Thyroid gland (tissue), 4 donors: ENCODE measurements around the gene ETV3. TPM values are rescaled to one million over a fixed set of nuclear protein-coding genes. Genes with fewer than 3 reads are reported as not detected.

ENCODE experiments used
- DNase-seq, 2 donors: peaks; one replicate each; pipeline ENCODE4 v3.0.0-alpha.2; 2019
- H3K27ac ChIP-seq, 3 donors: fragments of 200-600 bp; sonication (generic); 1 replicate in 2 of 3; 2 replicates in 1 of 3; pipeline ENCODE4 v1.5.1; 2016 to 2019; ENCODE audit warnings: mild to moderate bottlenecking in 1 of 3, moderate library complexity in 1 of 3
- H3K27me3 ChIP-seq: fragments of 200-600 bp; sonication (generic); one replicate; pipeline ENCODE4 v1.5.1; 2019
- H3K36me3 ChIP-seq, 2 donors: fragments of 200-600 bp; sonication (generic); one replicate each; pipeline ENCODE4 v1.5.1; 2016 to 2019
- H3K4me1 ChIP-seq, 2 donors: fragments of 200-600 bp; sonication (generic); one replicate each; pipeline ENCODE4 v1.5.1; 2017 to 2019
- H3K4me3 ChIP-seq, 3 donors: fragments of 200-600 bp; sonication (generic); replicated peaks in 1 of 3; 1 replicate in 2 of 3; 2 replicates in 1 of 3; pipeline ENCODE4 v1.5.1; 2016; ENCODE audit warnings: mild to moderate bottlenecking in 1 of 3
- H3K9me3 ChIP-seq: fragments of 200-600 bp; sonication (generic); one replicate; pipeline ENCODE4 v1.5.1; 2017
- CTCF ChIP-seq, 6 experiments: fragments of 200-600 bp in 3 of 6; fragments of 450-650 bp in 3 of 6; sonication (generic) in 3 of 6; IDR thresholded peaks; one replicate each; pipeline ENCODE4 v1.5.1; 2016 to 2019; ENCODE audit warnings: antibody characterized with exemption in 6 of 6, mild to moderate bottlenecking in 2 of 6, inconsistent platforms in 1 of 6, moderate library complexity in 1 of 6
- POLR2A ChIP-seq, 2 donors: fragments of 450-650 bp; IDR thresholded peaks; one replicate each; pipeline ENCODE4 v1.6.1; 2017; ENCODE audit warnings: antibody characterized with exemption in 2 of 2, mild to moderate bottlenecking in 2 of 2, moderate library complexity in 1 of 2
- WGBS, 2 donors: methylation state at CpG; one replicate each; pipeline ENCODE4 v1.1.5; 2017; 5-methylcytosine and 5-hydroxymethylcytosine counted together
- intact Hi-C: fragments of 100-400 bp; cut with DNase I; formaldehyde crosslinking; loops from one replicate; pipeline ENCODE4 v1.15.1; 2023
- total RNA-seq, 4 donors: library from RNA; depleted of rRNA; stranded (reverse); fragments of >200 nt; gene quantifications; one replicate each; pipeline ENCODE4 v1.2.3, GENCODE V29; 2016

Gene ETV3
- total RNA-seq, 4 donors from 2014 or later, result 15.7 to 24.3 (median 16.0) TPM

GRCh38 chr1:157116737-157117103 is 21.5 kb downstream of the ETV3 start:
- Histone ChIP-seq H3K27me3 (no peaks in the 10 kb centered on the region), H3K4me3 (no peak overlapping the region), H3K9me3 (no peaks in the 10 kb centered on the region), H3K4me1 (no peaks in the 10 kb centered on the region), H3K36me3 (no peaks in the 10 kb centered on the region), H3K27ac (no peak overlapping the region)
- TF ChIP-seq CTCF (IDR thresholded peaks at IDR 0.05), result no peak
- no peak for TF ChIP-seq POLR2A (IDR thresholded peaks at IDR 0.05)
- no peak for DNase-seq
- intact Hi-C loops, result no loop called here

GRCh38 chr1:157115851-157116736 is 22.1 kb downstream of the ETV3 start:
- 72 to 76% methylated on average over 16 of the region's 16 CpGs for WGBS, 2 donors
- TF ChIP-seq CTCF (IDR thresholded peaks at IDR 0.05) (no peak), POLR2A (IDR thresholded peaks at IDR 0.05) (no peak)
- intact Hi-C loops, result no loop called here
- Histone ChIP-seq H3K4me3 (no peak overlapping the region), H3K4me1 (no peaks in the 10 kb centered on the region), H3K27me3 (no peaks in the 10 kb centered on the region), H3K36me3 (no peaks in the 10 kb centered on the region), H3K27ac (no peak overlapping the region), H3K9me3 (no peaks in the 10 kb centered on the region)
- no peak for DNase-seq

- no peak for DNase-seq
- TF ChIP-seq CTCF (IDR thresholded peaks at IDR 0.05) (no peak), POLR2A (IDR thresholded peaks at IDR 0.05) (no peak)
- Histone ChIP-seq H3K4me3 (no peak overlapping the region), H3K27ac (no peak overlapping the region), H3K36me3 (no peaks in the 10 kb centered on the region), H3K9me3 (no peaks in the 10 kb centered on the region), H3K4me1 (no peaks in the 10 kb centered on the region), H3K27me3 (no peaks in the 10 kb centered on the region)
- intact Hi-C loops, result no loop called here
- WGBS, 2 donors, result 68 to 89% methylated on average over 3 of the region's 3 CpGs
Measured at GRCh38 chr1:157115429-157115838, 22.8 kb downstream of the ETV3 start.

- 76 to 77% methylated on average over 16 to 18 of the region's 18 CpGs for WGBS, 2 donors
- Histone ChIP-seq H3K27me3 (no peaks in the 10 kb centered on the region), H3K4me3 (no peak overlapping the region), H3K27ac (no peak overlapping the region), H3K4me1 (no peaks in the 10 kb centered on the region), H3K36me3 (no peaks in the 10 kb centered on the region), H3K9me3 (no peaks in the 10 kb centered on the region)
- intact Hi-C loops, result no loop called here
- TF ChIP-seq POLR2A (IDR thresholded peaks at IDR 0.05) (no peak), CTCF (IDR thresholded peaks at IDR 0.05) (no peak)
- DNase-seq, result no peak
Measured at GRCh38 chr1:157114183-157115121, 23.7 kb downstream of the ETV3 start.
